K562 (cell line): ENCODE measurements around the gene PLA2G4F. TPM values are rescaled to one million over a fixed set of nuclear protein-coding genes. Genes with fewer than 3 reads are reported as not detected.

Experiments
- HDAC6 ChIP-seq: IDR thresholded peaks from 2 replicates; pipeline ENCODE4 v1.6.1; 2012; ENCODE audit warnings: low read depth, mild to moderate bottlenecking, control low read depth, inconsistent platforms, low read length, moderate library complexity
- KLF10 ChIP-seq: fragments of 250-450 bp; sonication (Bioruptor Pico); IDR thresholded peaks from 2 replicates; pipeline ENCODE4 v1.6.1; 2021; ENCODE audit warnings: matching md5 sums
- ZNF444 ChIP-seq: fragments of 250-450 bp; sonication (Bioruptor Pico); IDR thresholded peaks from 2 replicates; pipeline ENCODE4 v1.4.0; 2020; ENCODE audit warnings: mild to moderate bottlenecking, moderate library complexity
- polyA plus RNA-seq, 8 experiments: library from polyadenylated mRNA; depleted of rRNA in 4 of 8; stranded (reverse) in 5 of 8; unstranded in 3 of 8; fragments of >200 nt; fragmentation: Nextera tagmentation in 2 of 8; fragmentation: Illumina TruSeq in 1 of 8; extraction: Ambion mirVana in 2 of 8; extraction: Trizol in 1 of 8; gene quantifications; 2 replicates each; pipeline versions ENCODE4 v1.2.1 to v1.2.3, GENCODE V29; 2011 to 2014; ENCODE audit warnings: inconsistent platforms in 1 of 8, missing spikeins in 1 of 8
- total RNA-seq, 7 experiments: library from RNA; depleted of rRNA in 6 of 7; stranded (reverse); fragments of >200 nt in 6 of 7; fragmentation: Illumina TruSeq in 2 of 7; extraction: Trizol in 2 of 7; gene quantifications; 2 replicates each; pipeline versions ENCODE4 v1.2.1 to v1.2.3, GENCODE V29; 2011 to 2021; ENCODE audit warnings: low replicate concordance in 1 of 7
- TF ChIP-seq, protein P1 (sequence below): sonication (generic); formaldehyde crosslinking; IDR thresholded peaks from 2 replicates; pipeline ENCODE4 v1.8.0; 2022; ENCODE audit warnings: missing genetic modification reagents, mild to moderate bottlenecking, moderate library complexity, borderline replicate concordance
- TF ChIP-seq, protein P2 (sequence below), 2 experiments: IDR thresholded peaks in 1 of 2; conservative IDR thresholded peaks in 1 of 2; 2 replicates each; pipeline ENCODE4 v1.6.1; 2016; ENCODE audit warnings: low read depth in 2 of 2, mild to moderate bottlenecking in 1 of 2, missing compliant biosample characterization in 1 of 2, missing genetic modification characterization in 1 of 2, moderate library complexity in 1 of 2

PLA2G4F gene
- total and polyA plus RNA-seq, 9 of the 15 experiments (the other 6 are each of a cell fraction or from before 2014, with no cell fraction given), result 0.02 TPM; not detected in 8

DNA sequence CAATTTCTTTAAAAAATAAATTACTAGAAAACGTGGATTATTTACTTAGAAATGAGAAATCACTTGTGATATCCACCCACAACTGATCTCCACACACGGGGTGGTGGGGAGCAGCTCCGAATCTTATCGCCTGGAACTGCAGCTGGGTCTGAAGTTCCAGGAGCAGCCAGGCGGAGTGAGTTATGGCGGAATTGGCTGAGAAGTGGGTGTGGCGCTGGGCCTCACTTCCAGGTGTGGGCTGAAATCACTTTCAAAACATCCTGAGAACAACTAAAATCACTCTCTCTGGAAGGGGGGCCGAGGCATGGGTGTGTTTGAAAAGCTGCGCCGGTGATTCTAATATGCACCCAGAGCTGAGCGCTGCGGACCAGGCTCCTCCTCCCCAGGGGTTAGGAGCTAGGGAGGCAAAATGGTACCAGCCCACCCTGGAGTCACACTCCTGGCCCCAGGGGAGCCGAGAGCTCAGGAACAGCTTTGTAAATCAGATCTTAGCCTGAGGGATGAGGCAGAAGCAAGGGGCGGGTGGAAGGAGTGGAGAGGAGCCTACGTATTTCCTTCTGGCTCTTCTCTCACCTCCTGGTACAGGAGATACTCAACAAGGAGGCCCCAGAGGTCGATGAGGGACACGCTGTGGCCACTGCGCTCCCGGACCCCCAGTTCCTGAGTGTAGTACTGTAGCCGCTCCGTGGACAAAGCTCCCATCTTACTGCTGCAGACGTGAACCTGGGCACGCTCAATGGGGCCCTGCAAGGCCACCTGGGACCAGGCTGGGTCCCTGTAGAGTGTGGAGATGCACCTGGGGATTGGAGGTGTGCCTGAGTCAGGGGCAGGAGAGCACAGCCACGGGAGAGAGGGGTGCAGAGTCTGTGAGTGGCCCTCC lies 9.6 kb downstream of the PLA2G4F start (continued):
- TF ChIP-seq, protein P1, sequence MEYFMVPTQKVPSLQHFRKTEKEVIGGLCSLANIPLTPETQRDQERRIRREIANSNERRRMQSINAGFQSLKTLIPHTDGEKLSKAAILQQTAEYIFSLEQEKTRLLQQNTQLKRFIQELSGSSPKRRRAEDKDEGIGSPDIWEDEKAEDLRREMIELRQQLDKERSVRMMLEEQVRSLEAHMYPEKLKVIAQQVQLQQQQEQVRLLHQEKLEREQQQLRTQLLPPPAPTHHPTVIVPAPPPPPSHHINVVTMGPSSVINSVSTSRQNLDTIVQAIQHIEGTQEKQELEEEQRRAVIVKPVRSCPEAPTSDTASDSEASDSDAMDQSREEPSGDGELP, result peak; percentile 74
- TF ChIP-seq KLF10 (no peak), ZNF444 (no peak), HDAC6 (no peak)
- TF ChIP-seq, protein P2, sequence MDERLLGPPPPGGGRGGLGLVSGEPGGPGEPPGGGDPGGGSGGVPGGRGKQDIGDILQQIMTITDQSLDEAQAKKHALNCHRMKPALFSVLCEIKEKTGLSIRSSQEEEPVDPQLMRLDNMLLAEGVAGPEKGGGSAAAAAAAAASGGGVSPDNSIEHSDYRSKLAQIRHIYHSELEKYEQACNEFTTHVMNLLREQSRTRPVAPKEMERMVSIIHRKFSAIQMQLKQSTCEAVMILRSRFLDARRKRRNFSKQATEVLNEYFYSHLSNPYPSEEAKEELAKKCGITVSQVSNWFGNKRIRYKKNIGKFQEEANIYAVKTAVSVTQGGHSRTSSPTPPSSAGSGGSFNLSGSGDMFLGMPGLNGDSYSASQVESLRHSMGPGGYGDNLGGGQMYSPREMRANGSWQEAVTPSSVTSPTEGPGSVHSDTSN (CRISPR knock-in tag; IDR thresholded peaks at IDR 0.05; ENCODE audit: low read depth), result no peak
- TF ChIP-seq, protein P2 (tag; conservative IDR thresholded peaks at IDR 0.05; ENCODE audit: low read depth), result peak; percentile 70
